Activated naive CD4-positive, alpha-beta T cell (primary cell): ENCODE data around the gene PRMT5.
"Not testable (repeated sequence)": the region's sequence is repeated elsewhere in the genome, so short reads cannot be mapped to it uniquely, and the experiment has no call there.

ENCODE experiments used
- DNase-seq, 4 experiments: peaks; one replicate each; lab custom pipeline; 2025; lab: John Stamatoyannopoulos, UW

Gene PRMT5

DNA sequence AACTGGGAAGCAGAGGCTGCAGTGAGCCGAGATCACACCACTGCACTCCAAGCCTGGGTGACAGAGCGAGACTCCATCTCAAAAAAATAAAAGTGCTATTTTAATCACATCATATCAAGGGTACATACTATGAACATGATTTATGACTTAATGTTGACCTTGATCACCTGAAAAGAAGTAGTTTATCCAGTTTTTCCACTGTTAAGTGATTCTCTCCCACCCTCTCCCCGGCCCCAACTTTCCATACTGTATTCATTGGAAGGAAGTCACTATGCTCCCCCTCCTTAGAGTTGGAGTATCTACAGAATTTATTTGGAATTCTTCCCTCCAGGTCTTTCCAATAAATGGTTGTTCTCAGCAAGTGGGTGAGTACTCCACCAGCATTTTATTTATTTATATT, 3.0 kb upstream of the PRMT5 start:
- DNase-seq, result no peak

DNA sequence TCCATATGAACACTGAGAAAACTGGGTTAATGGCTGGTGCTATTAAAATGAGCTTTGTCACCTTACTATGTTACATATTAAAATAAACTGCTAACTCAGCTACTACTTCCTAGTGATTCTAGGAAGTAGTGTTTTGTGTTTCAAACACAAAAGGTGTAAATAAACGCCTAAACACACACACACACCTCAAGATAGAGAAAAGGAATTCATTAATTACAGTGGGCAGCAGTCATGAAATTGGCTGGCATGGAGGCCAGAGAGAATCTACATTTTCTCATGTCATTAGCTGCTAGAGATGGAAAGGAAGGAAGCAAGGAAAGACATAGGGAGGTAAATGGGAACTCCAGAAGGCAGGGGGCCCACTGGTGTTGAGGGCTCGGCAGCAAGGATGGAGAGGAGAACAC, 787 bp upstream of the PRMT5 start:
- no peak for DNase-seq

- no peak for DNase-seq
These were observed 706 bp downstream of the PRMT5 start for GRCh38 chr14:22928237-22929103.

DNA sequence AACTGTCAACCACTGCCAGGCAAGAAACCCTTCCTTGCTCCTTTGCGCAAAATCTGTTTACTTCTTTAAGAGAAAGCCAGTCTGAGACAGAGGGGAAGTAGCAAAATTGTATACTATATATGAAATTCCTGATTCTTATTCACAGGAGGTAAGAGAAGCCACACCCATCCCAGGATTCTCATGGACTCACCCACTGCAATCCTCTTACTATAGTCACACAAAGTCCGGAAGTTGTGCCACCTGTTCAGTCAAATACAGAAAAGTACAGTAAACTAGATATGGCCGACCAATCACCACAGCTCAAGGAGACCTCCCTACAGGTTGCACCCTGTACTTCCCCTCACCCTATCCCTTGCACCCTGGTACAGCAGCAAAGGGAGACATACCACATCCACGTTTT, 2.9 kb downstream of the PRMT5 start:
- no peak for DNase-seq

- no peak for DNase-seq
These were observed 3.7 kb downstream of the PRMT5 start for GRCh38 chr14:22925513-22925912.

DNA sequence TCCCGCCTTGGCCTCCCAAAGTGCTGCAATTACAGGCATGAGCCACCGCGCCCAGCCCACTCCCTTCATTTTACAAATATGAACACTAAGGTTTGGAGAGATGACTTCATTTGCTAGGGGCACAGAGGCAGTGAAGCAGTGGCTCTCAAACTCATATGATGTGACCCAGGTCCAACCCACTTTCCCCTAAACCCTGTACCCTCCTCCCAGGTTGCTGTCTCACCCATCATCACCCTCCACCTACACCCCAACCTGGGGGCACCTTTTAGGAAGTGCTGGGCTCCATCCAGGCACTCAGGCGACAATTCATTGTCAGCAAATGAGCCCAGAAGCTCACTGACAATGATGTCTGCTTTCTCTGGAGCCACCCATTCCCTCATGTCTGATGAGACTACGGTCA, 5.4 kb downstream of the PRMT5 start:
- DNase-seq, result no peak

DNA sequence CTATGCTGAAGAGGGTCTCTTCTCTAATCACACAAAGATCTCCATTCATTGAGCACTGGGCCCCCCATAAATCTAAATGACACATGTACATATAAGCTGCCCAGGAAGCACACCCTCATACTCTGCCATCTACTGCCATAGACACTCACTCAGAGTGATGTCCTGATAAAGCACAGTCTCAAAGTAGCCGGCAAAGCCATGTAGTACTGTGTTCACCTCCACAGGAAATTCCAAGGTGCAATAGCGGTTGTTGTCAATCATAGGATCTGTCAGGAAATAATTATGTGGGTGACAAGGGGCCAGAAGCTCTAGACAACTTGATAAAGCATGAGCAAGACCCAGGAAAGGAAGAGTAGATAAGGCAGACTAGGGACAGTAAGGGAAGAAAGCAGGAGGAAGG, 6.9 kb downstream of the PRMT5 start:
- DNase-seq, result no peak

- no peak for DNase-seq
These were observed 8.5 kb downstream of the PRMT5 start for GRCh38 chr14:22920697-22921096.

- DNase-seq, result no peak
These were observed 9.6 kb downstream of the PRMT5 start for GRCh38 chr14:22919601-22919921.

GRCh38 chr14:22918804-22919600, 10.2 kb downstream of the PRMT5 start, which contains the start of gene RBM23:
Gene RBM23, minus strand, starts transcription at chr14:22919149.
- peak; percentile 98 to 99 (median 98) for DNase-seq

GRCh38 chr14:22915886-22916521, 13.2 kb downstream of the PRMT5 start:
- DNase-seq, result no peak

GRCh38 chr14:22914836-22915235, 14.3 kb downstream of the PRMT5 start:
- not testable (repeated sequence) for DNase-seq

DNA sequence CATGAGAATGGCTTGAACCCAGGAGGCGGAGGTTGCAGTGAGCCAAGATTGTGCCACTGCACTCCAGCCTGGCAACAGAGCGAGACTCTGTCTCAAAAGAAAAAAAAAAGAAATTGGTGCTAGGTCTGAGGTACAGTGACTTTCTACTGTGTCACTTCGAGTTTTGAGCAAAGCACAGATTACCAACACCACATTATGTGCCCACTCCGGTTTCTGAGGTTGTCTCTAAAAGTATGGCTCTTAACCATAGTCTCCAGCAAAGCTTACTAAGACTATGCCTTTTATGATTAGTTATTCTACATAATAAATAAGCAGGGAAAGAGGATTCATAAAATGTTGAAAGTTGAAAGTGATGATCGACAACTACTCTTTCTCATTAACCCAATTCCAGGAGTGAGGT, 18.3 kb downstream of the PRMT5 start:
- no peak for DNase-seq

GRCh38 chr14:22908601-22909000, 20.6 kb downstream of the PRMT5 start:
- no peak for DNase-seq

- no peak for DNase-seq
These were observed 21.7 kb downstream of the PRMT5 start for GRCh38 chr14:22907429-22907828.

- no peak for DNase-seq
These were observed 23.1 kb downstream of the PRMT5 start for GRCh38 chr14:22906073-22906472.

GRCh38 chr14:22905627-22906026, 23.5 kb downstream of the PRMT5 start:
- no peak for DNase-seq

DNA sequence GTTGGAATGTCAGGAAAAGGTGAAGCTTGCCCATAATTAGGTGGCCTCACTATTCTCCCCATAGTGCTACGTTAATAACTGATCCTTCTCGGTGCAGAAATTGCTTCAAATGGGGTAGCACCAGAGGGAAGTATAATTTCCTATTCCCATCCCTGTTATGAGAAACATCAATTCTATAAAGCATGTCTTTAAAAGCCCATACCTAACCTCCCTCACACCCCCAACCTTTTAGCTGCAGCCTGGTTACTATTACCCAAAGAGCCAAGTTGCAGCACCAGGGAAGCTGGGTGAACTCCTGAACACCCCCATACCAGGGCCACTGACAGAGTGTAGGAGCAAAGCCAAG, 25.5 kb downstream of the PRMT5 start:
- DNase-seq, result no peak

DNA sequence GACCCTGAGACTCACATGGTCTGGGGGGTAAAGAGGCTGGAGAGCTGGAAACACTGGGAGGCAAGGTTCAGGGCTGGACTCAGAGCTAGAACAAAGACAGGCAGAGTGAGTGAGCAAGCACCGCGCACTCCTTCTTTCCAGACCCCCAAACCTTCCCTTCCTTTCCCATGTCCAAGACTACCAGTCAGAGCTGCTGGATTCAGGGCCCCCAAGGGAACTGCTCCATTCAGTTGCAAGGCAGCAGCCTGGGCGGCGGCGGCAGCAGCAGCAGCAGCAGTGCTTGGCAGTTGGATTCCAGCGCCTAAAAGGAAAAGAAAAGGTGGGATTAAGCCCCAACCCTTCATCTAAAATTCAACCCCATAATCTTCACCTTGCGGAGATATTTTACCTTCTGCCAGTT, 27.4 kb downstream of the PRMT5 start:
- DNase-seq, result no peak

DNA sequence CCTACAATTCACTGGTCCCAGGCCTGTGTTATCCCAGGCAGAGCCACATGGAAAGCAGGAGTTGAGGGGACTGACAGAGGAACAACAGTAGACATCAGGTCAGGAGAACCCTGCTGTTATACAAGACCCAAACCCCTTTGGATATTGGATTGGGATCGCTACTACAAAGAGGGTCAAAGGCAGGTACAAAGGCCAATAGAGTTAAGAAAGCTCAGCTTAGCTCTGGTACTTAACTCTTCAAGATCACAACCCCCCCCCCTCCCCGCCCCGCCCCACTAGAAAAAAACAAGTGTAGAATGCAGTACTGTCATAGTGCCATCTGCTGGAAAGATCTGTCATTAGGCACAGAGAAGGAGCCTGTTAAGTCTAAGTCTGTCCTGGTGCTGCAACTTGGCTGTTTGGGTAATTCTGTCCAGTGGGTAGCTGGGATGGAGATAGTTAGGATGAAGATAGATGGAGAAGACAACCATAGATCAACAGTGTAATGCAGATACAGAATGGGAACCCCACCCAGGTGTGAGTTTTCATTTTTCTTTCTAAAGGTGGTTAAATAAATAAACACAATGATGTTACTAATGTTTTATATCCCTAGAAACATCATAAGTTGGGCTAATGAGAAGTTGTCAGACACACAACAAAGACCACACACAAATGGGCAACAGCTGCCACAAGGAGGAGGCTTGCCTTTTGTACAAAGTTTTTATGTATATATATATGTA, 28.9 kb downstream of the PRMT5 start:
- peak in 2 of 4 experiments; percentile 26 to 66 for DNase-seq

GRCh38 chr14:22898302-22899090, 30.7 kb downstream of the PRMT5 start:
- no peak for DNase-seq
